Muscle of back (tissue), 11 donors: ENCODE measurements around the gene IGF2. TPM values are rescaled to one million over a fixed set of nuclear protein-coding genes. Genes with fewer than 3 reads are reported as not detected.

Experiments
- DNase-seq, 3 donors: peaks; one replicate each; pipeline versions ENCODE4 v3.0.0 to v3.0.0-alpha.2; 2013
- polyA plus RNA-seq, 10 donors: library from polyadenylated mRNA; unstranded; fragments of 120-200 nt; gene quantifications; one replicate each; pipeline ENCODE4 v1.2.1, GENCODE V29; 2013; ENCODE audit not compliant: insufficient read length in 10 of 10

IGF2 gene
- polyA plus RNA-seq, 10 donors, result 3,184 to 5,148 (median 3,915) TPM

GRCh38 chr11:2105511-2105910 lies 33.7 kb downstream of the IGF2 start:
- no peak for DNase-seq

- no peak for DNase-seq
Observed at GRCh38 chr11:2104524-2105440, 34.4 kb downstream of the IGF2 start.

GRCh38 chr11:2103668-2104523 lies 35.3 kb downstream of the IGF2 start:
- DNase-seq, result no peak

GRCh38 chr11:2102883-2103213 lies 36.3 kb downstream of the IGF2 start:
- DNase-seq, result no peak

GRCh38 chr11:2102132-2102882 lies 36.9 kb downstream of the IGF2 start:
- DNase-seq, result no peak

GRCh38 chr11:2101171-2101675 lies 38.0 kb downstream of the IGF2 start:
- no peak for DNase-seq

GRCh38 chr11:2100361-2101170 lies 38.6 kb downstream of the IGF2 start:
- no peak for DNase-seq

- DNase-seq, result peak in 1 of 3 donors; percentile 55
Observed at GRCh38 chr11:2099516-2100349, 39.5 kb downstream of the IGF2 start.

- no peak for DNase-seq
Observed at GRCh38 chr11:2098691-2099515, 40.3 kb downstream of the IGF2 start.

- DNase-seq, result no peak
Observed at GRCh38 chr11:2097998-2098690, 41.0 kb downstream of the IGF2 start.

- peak; percentile 44 to 85 (median 55) for DNase-seq
Observed at GRCh38 chr11:2097356-2097997, 41.7 kb downstream of the IGF2 start.

- no peak for DNase-seq
Observed at GRCh38 chr11:2096919-2097301, 42.3 kb downstream of the IGF2 start.

GRCh38 chr11:2096011-2096918 lies 42.9 kb downstream of the IGF2 start:
- peak in 1 of 3 donors; percentile 62 for DNase-seq

GRCh38 chr11:2095542-2095941 lies 43.6 kb downstream of the IGF2 start:
- no peak for DNase-seq

GRCh38 chr11:2095198-2095520 lies 44.0 kb downstream of the IGF2 start:
- no peak for DNase-seq

- DNase-seq, result no peak
Observed at GRCh38 chr11:2094354-2095197, 44.6 kb downstream of the IGF2 start.
